Measurements from ENCODE around the gene WASF2.

GRCh38 chr1:27391511-27392095 lies 98.4 kb downstream of the WASF2 start:
- TF ChIP-seq, protein P1, sequence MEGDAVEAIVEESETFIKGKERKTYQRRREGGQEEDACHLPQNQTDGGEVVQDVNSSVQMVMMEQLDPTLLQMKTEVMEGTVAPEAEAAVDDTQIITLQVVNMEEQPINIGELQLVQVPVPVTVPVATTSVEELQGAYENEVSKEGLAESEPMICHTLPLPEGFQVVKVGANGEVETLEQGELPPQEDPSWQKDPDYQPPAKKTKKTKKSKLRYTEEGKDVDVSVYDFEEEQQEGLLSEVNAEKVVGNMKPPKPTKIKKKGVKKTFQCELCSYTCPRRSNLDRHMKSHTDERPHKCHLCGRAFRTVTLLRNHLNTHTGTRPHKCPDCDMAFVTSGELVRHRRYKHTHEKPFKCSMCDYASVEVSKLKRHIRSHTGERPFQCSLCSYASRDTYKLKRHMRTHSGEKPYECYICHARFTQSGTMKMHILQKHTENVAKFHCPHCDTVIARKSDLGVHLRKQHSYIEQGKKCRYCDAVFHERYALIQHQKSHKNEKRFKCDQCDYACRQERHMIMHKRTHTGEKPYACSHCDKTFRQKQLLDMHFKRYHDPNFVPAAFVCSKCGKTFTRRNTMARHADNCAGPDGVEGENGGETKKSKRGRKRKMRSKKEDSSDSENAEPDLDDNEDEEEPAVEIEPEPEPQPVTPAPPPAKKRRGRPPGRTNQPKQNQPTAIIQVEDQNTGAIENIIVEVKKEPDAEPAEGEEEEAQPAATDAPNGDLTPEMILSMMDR (IDR thresholded peaks at IDR 0.05): no peak
- no peak for TF ChIP-seq ZFX (IDR thresholded peaks at IDR 0.05; ENCODE audit: borderline replicate concordance)
